Measurements from ENCODE around the gene KCNQ1. TPM values are rescaled to one million over a fixed set of nuclear protein-coding genes. Genes with fewer than 3 reads are reported as not detected.

Gene KCNQ1
- total RNA-seq, 1 experiment from 2014 or later: not detected

GRCh38 chr11:2416765-2417164, 28.0 kb upstream of the KCNQ1 start:
- H2AFZ ChIP-seq: no peak overlapping the region
- H3K4me2 ChIP-seq: no peak overlapping the region
- no peak for TF ChIP-seq EZH2 (IDR thresholded peaks at IDR 0.05; ENCODE audit: low read depth)
- no peak for TF ChIP-seq CTCF (conservative IDR thresholded peaks at IDR 0.05)
- ChIA-PET POLR2A (ENCODE audit: unreplicated experiment) (no interaction called here), CTCF (no interaction called here)
- no peak for DNase-seq
- H3K4me1 ChIP-seq (replicated peaks; ENCODE audit: insufficient read depth): no peaks in the 10 kb centered on the region
- H3K9me3 ChIP-seq (ENCODE audit: insufficient read depth, low read depth): no peaks in the 10 kb centered on the region
- H3K36me3 ChIP-seq (ENCODE audit: low read depth): no peaks in the 10 kb centered on the region
- BruUV-seq (replicated peaks): no TSS peak
- intact Hi-C loops (cut with micrococcal nuclease; ENCODE audit: unreplicated experiment): loop anchor here (5.0 kb wide), 1 partner anchor 249 kb away; no protein-coding TSS in a partner anchor
- H3K27ac ChIP-seq: no peak overlapping the region
- no peaks in the 10 kb centered on the region for H3K27me3 ChIP-seq (ENCODE audit: insufficient read depth, low read depth)
- no peaks in the 10 kb centered on the region for H3F3A ChIP-seq (ENCODE audit: insufficient read depth, low read depth)
- H3K4me3 ChIP-seq: no peak overlapping the region
- no peaks in the 10 kb centered on the region for H3K79me2 ChIP-seq (ENCODE audit: low read depth)
- H3K9me2 ChIP-seq (ENCODE audit: insufficient read depth): no peaks in the 10 kb centered on the region
- H4K20me1 ChIP-seq (ENCODE audit: insufficient read depth): no peaks in the 10 kb centered on the region

- Histone ChIP-seq H2AFZ (no peak overlapping the region), H3K4me3 (no peak overlapping the region), H3K4me1 (replicated peaks; ENCODE audit: insufficient read depth) (no peaks in the 10 kb centered on the region), H3F3A (ENCODE audit: insufficient read depth, low read depth) (no peaks in the 10 kb centered on the region), H3K4me2 (no peak overlapping the region), H3K9me3 (ENCODE audit: insufficient read depth, low read depth) (no peaks in the 10 kb centered on the region), H3K36me3 (ENCODE audit: low read depth) (no peaks in the 10 kb centered on the region), H4K20me1 (ENCODE audit: insufficient read depth) (no peaks in the 10 kb centered on the region), H3K27ac (no peak overlapping the region), H3K9me2 (ENCODE audit: insufficient read depth) (no peaks in the 10 kb centered on the region), H3K27me3 (ENCODE audit: insufficient read depth, low read depth) (no peaks in the 10 kb centered on the region), H3K79me2 (ENCODE audit: low read depth) (no peaks in the 10 kb centered on the region)
- intact Hi-C loops (cut with micrococcal nuclease; ENCODE audit: unreplicated experiment): loop anchor here (5.0 kb wide), 1 partner anchor 251 kb away; no protein-coding TSS in a partner anchor
- BruUV-seq (replicated peaks): no TSS peak
- TF ChIP-seq CTCF (conservative IDR thresholded peaks at IDR 0.05) (no peak), EZH2 (IDR thresholded peaks at IDR 0.05; ENCODE audit: low read depth) (no peak)
- no peak for DNase-seq
- ChIA-PET POLR2A (ENCODE audit: unreplicated experiment) (no interaction called here), CTCF (no interaction called here)
These were observed 26.7 kb upstream of the KCNQ1 start for GRCh38 chr11:2417856-2418692.

GRCh38 chr11:2418693-2419360, 26.0 kb upstream of the KCNQ1 start:
- H3F3A ChIP-seq (ENCODE audit: insufficient read depth, low read depth): no peaks in the 10 kb centered on the region
- no peaks in the 10 kb centered on the region for H4K20me1 ChIP-seq (ENCODE audit: insufficient read depth)
- no peak for DNase-seq
- no peaks in the 10 kb centered on the region for H3K79me2 ChIP-seq (ENCODE audit: low read depth)
- no peak overlapping the region for H2AFZ ChIP-seq
- BruUV-seq (replicated peaks): no TSS peak
- H3K36me3 ChIP-seq (ENCODE audit: low read depth): no peaks in the 10 kb centered on the region
- no peaks in the 10 kb centered on the region for H3K4me1 ChIP-seq (replicated peaks; ENCODE audit: insufficient read depth)
- H3K9me3 ChIP-seq (ENCODE audit: insufficient read depth, low read depth): no peaks in the 10 kb centered on the region
- peaks cover 6% of the 10 kb centered on the region; the same call in 1 of the 2 replicates for H3K27me3 ChIP-seq (ENCODE audit: insufficient read depth, low read depth)
- TF ChIP-seq EZH2 (IDR thresholded peaks at IDR 0.05; ENCODE audit: low read depth): no peak
- no peak for TF ChIP-seq CTCF (conservative IDR thresholded peaks at IDR 0.05)
- H3K27ac ChIP-seq: no peak overlapping the region
- no peak overlapping the region for H3K4me2 ChIP-seq
- CTCF ChIA-PET: interaction anchor here (1.2 to 2.8 kb wide), 2 partner anchors 113 to 121 kb away, joined by 4 to 29 read pairs; no protein-coding TSS in a partner anchor
- intact Hi-C loops (cut with micrococcal nuclease; ENCODE audit: unreplicated experiment): loop anchor here (1.0 to 5.0 kb wide), 3 partner anchors 114 to 252 kb away; no protein-coding TSS in a partner anchor
- POLR2A ChIA-PET (ENCODE audit: unreplicated experiment): no interaction called here
- H3K9me2 ChIP-seq (ENCODE audit: insufficient read depth): no peaks in the 10 kb centered on the region
- H3K4me3 ChIP-seq: no peak overlapping the region
